Measurements from ENCODE around the gene SORCS2. TPM values are rescaled to one million over a fixed set of nuclear protein-coding genes. Genes with fewer than 3 reads are reported as not detected.

The SORCS2 gene
- polyA plus RNA-seq, 1 of the 3 experiments (the other 2 are of a cell fraction): 1.6 TPM

GRCh38 chr4:7367406-7367805 lies 175.1 kb downstream of the SORCS2 start:
- H3K4me3 ChIP-seq (ENCODE audit: low read depth in 2 of 2, low read length in 1 of 2): no peak overlapping the region
- TF ChIP-seq CHD2 (IDR thresholded peaks at IDR 0.05; ENCODE audit: low read length, partially characterized antibody) (no peak), ELF1 (IDR thresholded peaks at IDR 0.05) (no peak), RXRA (IDR thresholded peaks at IDR 0.05; ENCODE audit: borderline replicate concordance, low read depth) (no peak), JUND (IDR thresholded peaks at IDR 0.05) (no peak), TCF12 (IDR thresholded peaks at IDR 0.05) (no peak), REST (IDR thresholded peaks at IDR 0.05; ENCODE audit: low read depth, low read length) (no peak), FOXM1 (IDR thresholded peaks at IDR 0.05; ENCODE audit: low read depth) (no peak), EZH2phosphoT487 (IDR thresholded peaks at IDR 0.05; ENCODE audit: borderline replicate concordance, low read depth) (no peak)
- no peak overlapping the region for H3K4me2 ChIP-seq
- ChIA-PET CTCF (interaction anchor here (0.6 to 0.9 kb wide), 3 partner anchors 32 to 292 kb away, joined by 3 to 5 read pairs (median 4); no protein-coding TSS in a partner anchor), POLR2A (no interaction called here)
- no peaks in the 10 kb centered on the region for H3K9me3 ChIP-seq
- 83% methylated on average over 11 of the region's 13 CpGs for WGBS (ENCODE audit: low lambda C conversion rate)
- H4K20me1 ChIP-seq (ENCODE audit: insufficient read depth): no peaks in the 10 kb centered on the region
- H3K9ac ChIP-seq: no peak overlapping the region
- H3K36me3 ChIP-seq (replicated peaks in 1 of 2; ENCODE audit: control insufficient read depth in 1 of 2, insufficient read depth in 2 of 2, low read length in 1 of 2): no peaks in the 10 kb centered on the region
- H3K79me2 ChIP-seq (ENCODE audit: insufficient read depth): no peaks in the 10 kb centered on the region
- no peaks in the 10 kb centered on the region for H3K9me2 ChIP-seq
- no peak overlapping the region for H2AFZ ChIP-seq (ENCODE audit: low read depth)
- H3K4me1 ChIP-seq (ENCODE audit: control insufficient read depth in 1 of 2, insufficient read depth in 2 of 2, low read depth in 1 of 2, low read length in 1 of 2): peaks cover 5 to 22% of the 10 kb centered on the region in 2 experiments; a peak in 1 of 4 replicates
- DNase-seq: no peak
- no peak overlapping the region for H3K27ac ChIP-seq (ENCODE audit: low read depth in 2 of 2, low read length in 1 of 2)
- H3K27me3 ChIP-seq (ENCODE audit: insufficient read depth): peaks cover 14% of the 10 kb centered on the region; the same call in 1 of the 2 replicates
- no peaks in the 10 kb centered on the region for H3F3A ChIP-seq (replicated peaks; ENCODE audit: insufficient read depth)

- Histone ChIP-seq H3K9me2 (no peaks in the 10 kb centered on the region), H4K20me1 (ENCODE audit: insufficient read depth) (no peaks in the 10 kb centered on the region), H3K4me2 (no peak overlapping the region), H3K9me3 (no peaks in the 10 kb centered on the region), H2AFZ (ENCODE audit: low read depth) (no peak overlapping the region), H3K9ac (no peak overlapping the region), H3K27ac (ENCODE audit: low read depth in 2 of 2, low read length in 1 of 2) (no peak overlapping the region), H3F3A (replicated peaks; ENCODE audit: insufficient read depth) (no peaks in the 10 kb centered on the region), H3K4me3 (ENCODE audit: low read depth in 2 of 2, low read length in 1 of 2) (no peak overlapping the region), H3K27me3 (ENCODE audit: insufficient read depth) (peaks cover 14% of the 10 kb centered on the region; the same call in 1 of the 2 replicates), H3K36me3 (replicated peaks in 1 of 2; ENCODE audit: control insufficient read depth in 1 of 2, insufficient read depth in 2 of 2, low read length in 1 of 2) (no peaks in the 10 kb centered on the region), H3K4me1 (ENCODE audit: control insufficient read depth in 1 of 2, insufficient read depth in 2 of 2, low read depth in 1 of 2, low read length in 1 of 2) (peaks cover 5 to 22% of the 10 kb centered on the region in 2 experiments; a peak in 1 of 4 replicates), H3K79me2 (ENCODE audit: insufficient read depth) (no peaks in the 10 kb centered on the region)
- ChIA-PET CTCF (interaction anchor here (0.8 kb wide), 1 partner anchor 41 kb away, joined by 4 read pairs; no protein-coding TSS in a partner anchor), POLR2A (no interaction called here)
- TF ChIP-seq REST (IDR thresholded peaks at IDR 0.05; ENCODE audit: low read depth, low read length) (no peak), USF2 (IDR thresholded peaks at IDR 0.05; ENCODE audit: borderline replicate concordance, low read depth, low read length) (no peak), RAD21 (IDR thresholded peaks at IDR 0.05; ENCODE audit: low read length) (no peak), TCF12 (IDR thresholded peaks at IDR 0.05) (no peak), EZH2phosphoT487 (IDR thresholded peaks at IDR 0.05; ENCODE audit: borderline replicate concordance, low read depth) (no peak), FOXM1 (IDR thresholded peaks at IDR 0.05; ENCODE audit: low read depth) (no peak), ELF1 (IDR thresholded peaks at IDR 0.05) (no peak), POLR2AphosphoS5 (IDR thresholded peaks at IDR 0.05; ENCODE audit: low read depth, low read length) (no peak), TAF1 (IDR thresholded peaks at IDR 0.05; ENCODE audit: borderline replicate concordance, low read depth, low read length) (no peak)
- WGBS (ENCODE audit: low lambda C conversion rate): 76% methylated on average over 8 of the region's 8 CpGs
- DNase-seq: no peak
These were observed 175.5 kb downstream of the SORCS2 start for GRCh38 chr4:7367864-7368277.

Data from SK-N-SH (cell line).